ENCODE data around the gene SORL1. TPM values are rescaled to one million over a fixed set of nuclear protein-coding genes. Genes with fewer than 3 reads are reported as not detected.

Gene SORL1
- total RNA-seq, 2 donors from 2014 or later: 66.1 to 121 TPM

- no peaks in the 10 kb centered on the region for H3K9me3 ChIP-seq
- intact Hi-C loops (cut with DNase I): no loop called here
- H3K4me1 ChIP-seq: no peaks in the 10 kb centered on the region
- H3K4me3 ChIP-seq: no peak overlapping the region
- H3K36me3 ChIP-seq: peaks cover 5% of the 10 kb centered on the region
- H3K27ac ChIP-seq: no peak overlapping the region
- H3K27me3 ChIP-seq: no peaks in the 10 kb centered on the region
- no peak overlapping the region for H3K9ac ChIP-seq (ENCODE audit: low read depth in 2 of 2, low read length in 2 of 2)
- no peak for DNase-seq
- TF ChIP-seq CTCF (IDR thresholded peaks at IDR 0.05): no peak
Observed at GRCh38 chr11:121559606-121560200, 107.6 kb downstream of the SORL1 start.

- no peak overlapping the region for H3K9ac ChIP-seq (ENCODE audit: low read depth in 2 of 2, low read length in 2 of 2)
- H3K9me3 ChIP-seq: no peaks in the 10 kb centered on the region
- no peak overlapping the region for H3K27ac ChIP-seq
- no peak overlapping the region for H3K4me3 ChIP-seq
- intact Hi-C loops (cut with DNase I): no loop called here
- DNase-seq: no peak
- H3K4me1 ChIP-seq: no peaks in the 10 kb centered on the region
- H3K27me3 ChIP-seq: no peaks in the 10 kb centered on the region
- no peak for TF ChIP-seq CTCF (IDR thresholded peaks at IDR 0.05)
- peaks cover 5% of the 10 kb centered on the region for H3K36me3 ChIP-seq
Observed at GRCh38 chr11:121560236-121560635, 108.1 kb downstream of the SORL1 start.

GRCh38 chr11:121561240-121561639, 109.1 kb downstream of the SORL1 start:
- Histone ChIP-seq H3K9me3 (no peaks in the 10 kb centered on the region), H3K27me3 (no peaks in the 10 kb centered on the region), H3K9ac (ENCODE audit: low read depth in 2 of 2, low read length in 2 of 2) (no peak overlapping the region), H3K36me3 (peaks cover 5% of the 10 kb centered on the region), H3K4me1 (no peaks in the 10 kb centered on the region), H3K27ac (no peak overlapping the region), H3K4me3 (no peak overlapping the region)
- no peak for TF ChIP-seq CTCF (IDR thresholded peaks at IDR 0.05)
- DNase-seq: no peak
- intact Hi-C loops (cut with DNase I): no loop called here

GRCh38 chr11:121561716-121562115, 109.6 kb downstream of the SORL1 start:
- Histone ChIP-seq H3K27me3 (no peaks in the 10 kb centered on the region), H3K36me3 (peaks cover 5% of the 10 kb centered on the region), H3K4me3 (no peak overlapping the region), H3K4me1 (no peaks in the 10 kb centered on the region), H3K9ac (ENCODE audit: low read depth in 2 of 2, low read length in 2 of 2) (no peak overlapping the region), H3K9me3 (no peaks in the 10 kb centered on the region), H3K27ac (no peak overlapping the region)
- TF ChIP-seq CTCF (IDR thresholded peaks at IDR 0.05): no peak
- intact Hi-C loops (cut with DNase I): no loop called here
- no peak for DNase-seq

GRCh38 chr11:121563003-121563402, 110.9 kb downstream of the SORL1 start:
- Histone ChIP-seq H3K4me1 (no peaks in the 10 kb centered on the region), H3K27ac (no peak overlapping the region), H3K36me3 (peaks cover 5% of the 10 kb centered on the region), H3K4me3 (no peak overlapping the region), H3K9ac (ENCODE audit: low read depth in 2 of 2, low read length in 2 of 2) (no peak overlapping the region), H3K27me3 (no peaks in the 10 kb centered on the region), H3K9me3 (no peaks in the 10 kb centered on the region)
- DNase-seq: no peak
- no peak for TF ChIP-seq CTCF (IDR thresholded peaks at IDR 0.05)
- intact Hi-C loops (cut with DNase I): no loop called here

Measured in colonic mucosa (tissue), 4 donors.